DMS153 treated with DMSO at 0.1 percent for 48 hours (cell line): ENCODE measurements around the gene PHETA2.
A peak's percentile ranks its signal among the peaks of the same experiment; 100 is the strongest.
"Not testable (repeated sequence)": the region's sequence is repeated elsewhere in the genome, so short reads cannot be mapped to it uniquely, and the experiment has no call there.

Experiments
- DNase-seq: peaks from one replicate; lab custom pipeline; 2025; ENCODE audit not compliant: unreplicated experiment; lab: John Stamatoyannopoulos, UW

Gene PHETA2

DNA sequence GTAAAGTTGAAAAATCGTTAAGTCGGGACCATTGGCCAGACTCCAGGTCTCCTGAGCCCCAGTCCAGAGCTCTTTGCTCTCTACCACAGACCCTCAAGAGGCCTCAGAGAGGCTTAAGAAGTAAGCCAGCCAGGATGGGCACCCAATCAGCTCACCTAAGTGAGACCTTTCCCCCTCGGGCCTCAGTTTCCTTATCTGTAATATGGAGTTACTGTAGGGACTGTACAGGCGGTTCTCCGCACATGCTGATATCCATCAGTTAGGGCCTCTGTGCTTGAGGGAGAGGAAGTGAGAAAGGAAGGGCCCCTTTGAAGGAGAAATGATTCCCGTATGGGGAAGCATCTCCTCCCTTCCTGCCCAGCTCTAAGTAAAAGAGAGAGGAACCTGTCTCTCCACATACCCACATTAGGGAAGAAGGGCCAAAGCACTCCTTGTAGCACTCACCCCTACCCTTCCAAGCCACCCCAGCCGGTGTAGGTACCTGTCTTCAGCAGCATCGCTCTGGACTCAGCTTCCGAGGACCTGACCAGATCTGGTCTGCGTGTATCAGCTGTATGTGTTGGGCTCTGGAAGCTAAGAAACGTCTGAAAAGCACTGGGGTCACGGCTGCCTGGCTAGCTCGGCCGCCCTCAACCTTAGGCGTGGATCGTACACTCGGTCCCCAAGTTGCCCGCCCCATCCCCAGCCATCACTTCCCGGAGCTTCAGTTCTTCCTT, 4.1 kb upstream of the PHETA2 start:
- DNase-seq = no peak

GRCh38 chr22:42070517-42071422, 3.3 kb upstream of the PHETA2 start, which contains the start of gene NAGA:
Gene NAGA (minus strand): TSS chr22:42070812. CDS start chr22:42070297, 515 bp downstream.
- DNase-seq = peak; percentile 92

- DNase-seq = not testable (repeated sequence)
Observed at GRCh38 chr22:42071508-42071907, 2.5 kb upstream of the PHETA2 start.

GRCh38 chr22:42072606-42073330, 1.3 kb upstream of the PHETA2 start:
- no peak for DNase-seq

- no peak for DNase-seq
Observed at GRCh38 chr22:42073621-42074041, 417 bp upstream of the PHETA2 start.

DNA sequence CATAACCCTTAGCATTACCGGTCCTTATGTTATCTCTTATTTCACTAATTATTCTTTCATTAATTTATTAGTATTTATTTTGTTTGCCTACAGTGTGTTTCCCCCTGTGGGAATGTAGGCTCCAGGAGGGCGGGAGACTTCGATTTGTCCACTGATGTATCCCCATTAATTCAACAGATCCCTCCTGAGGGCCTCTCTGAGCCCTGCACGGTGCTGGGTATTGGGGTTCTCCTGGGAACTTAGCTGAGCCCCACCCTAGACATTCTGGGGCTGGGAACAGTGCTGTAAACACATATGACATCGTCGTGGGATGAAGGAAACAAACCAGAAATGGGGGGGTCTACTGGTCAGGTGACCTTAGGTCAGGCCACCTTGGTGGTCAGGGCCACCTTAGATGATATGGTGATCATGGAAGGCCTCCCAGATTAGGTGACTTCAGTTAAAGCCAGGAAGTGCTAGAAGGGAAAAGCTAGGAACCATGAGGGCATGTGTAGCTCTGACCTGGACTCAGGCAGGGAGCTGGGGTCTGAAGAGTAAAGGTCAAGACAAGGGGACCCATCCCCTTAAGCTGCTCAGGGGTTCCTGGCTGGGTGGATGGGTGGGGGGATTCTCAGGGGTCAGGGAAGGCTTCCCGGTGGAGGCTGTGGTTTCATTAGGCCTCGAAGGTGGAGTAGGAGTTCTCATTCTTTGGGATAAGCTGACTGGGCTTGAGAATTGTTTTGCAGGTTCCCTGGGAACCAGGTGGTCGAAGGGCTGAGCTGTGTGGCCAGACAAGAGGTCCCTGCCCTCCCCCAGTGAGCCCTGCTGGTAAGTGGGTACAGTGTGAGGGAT, 1.0 kb downstream of the PHETA2 start:
- no peak for DNase-seq

DNA sequence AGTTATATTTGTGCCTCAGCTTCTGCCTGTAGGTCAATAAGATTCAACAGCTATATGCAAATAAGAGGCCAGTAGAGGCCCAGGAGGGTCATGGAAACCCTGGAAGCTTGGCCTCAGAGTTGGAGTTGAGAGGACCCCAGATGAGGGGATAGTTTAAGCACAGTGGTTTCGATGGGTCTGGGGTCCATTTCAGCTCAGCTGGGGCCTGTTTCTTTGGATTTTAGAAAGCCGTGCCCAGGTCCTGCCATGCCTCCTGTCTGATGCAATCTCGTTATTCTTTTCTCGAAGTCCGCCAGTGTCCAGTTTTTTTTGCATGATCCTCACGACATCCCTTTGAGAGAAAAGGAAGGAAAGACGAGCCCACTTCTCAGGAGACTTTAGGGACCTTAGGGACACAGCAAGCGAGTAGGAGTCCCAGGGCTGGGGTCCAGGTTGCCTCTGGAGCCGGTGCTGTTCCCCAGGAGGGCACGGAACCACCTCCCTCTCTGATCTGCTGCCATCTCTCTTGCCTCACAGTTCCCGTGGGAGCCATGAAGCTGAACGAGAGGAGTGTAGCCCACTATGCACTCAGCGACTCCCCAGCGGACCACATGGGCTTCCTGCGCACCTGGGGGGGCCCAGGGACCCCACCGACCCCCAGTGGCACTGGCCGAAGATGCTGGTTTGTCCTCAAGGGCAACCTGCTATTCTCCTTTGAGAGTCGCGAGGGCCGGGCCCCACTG, 2.9 kb downstream of the PHETA2 start:
- no peak for DNase-seq

GRCh38 chr22:42077486-42078125, 3.6 kb downstream of the PHETA2 start:
- DNase-seq = no peak

- no peak for DNase-seq
Observed at GRCh38 chr22:42078469-42079318, 4.6 kb downstream of the PHETA2 start.

GRCh38 chr22:42079319-42080251, 5.5 kb downstream of the PHETA2 start, which contains the start of gene SMDT1:
Gene SMDT1 (plus strand): TSS chr22:42079700. CDS start chr22:42079769, 69 bp downstream.
- DNase-seq = peak; percentile 90

DNA sequence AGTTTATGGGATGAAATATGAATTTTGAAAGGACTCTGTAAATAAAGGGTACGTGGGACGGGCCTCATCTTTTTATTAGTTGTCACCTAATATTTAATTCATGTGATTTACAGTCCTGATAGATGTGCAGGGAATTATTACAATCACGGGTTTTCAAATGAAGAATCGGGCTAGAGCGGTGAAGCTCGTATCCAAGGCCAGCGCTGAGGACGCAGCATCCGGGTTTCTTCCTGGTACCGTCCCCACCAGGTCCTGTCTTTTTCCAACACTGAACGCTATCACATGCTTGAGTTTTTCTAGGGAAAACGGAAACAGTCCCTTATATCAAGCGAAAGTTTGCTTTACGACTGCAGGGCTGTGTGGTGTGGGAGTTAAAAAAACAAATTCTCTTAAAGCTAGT, 6.2 kb downstream of the PHETA2 start:
- DNase-seq = peak; percentile 39

DNA sequence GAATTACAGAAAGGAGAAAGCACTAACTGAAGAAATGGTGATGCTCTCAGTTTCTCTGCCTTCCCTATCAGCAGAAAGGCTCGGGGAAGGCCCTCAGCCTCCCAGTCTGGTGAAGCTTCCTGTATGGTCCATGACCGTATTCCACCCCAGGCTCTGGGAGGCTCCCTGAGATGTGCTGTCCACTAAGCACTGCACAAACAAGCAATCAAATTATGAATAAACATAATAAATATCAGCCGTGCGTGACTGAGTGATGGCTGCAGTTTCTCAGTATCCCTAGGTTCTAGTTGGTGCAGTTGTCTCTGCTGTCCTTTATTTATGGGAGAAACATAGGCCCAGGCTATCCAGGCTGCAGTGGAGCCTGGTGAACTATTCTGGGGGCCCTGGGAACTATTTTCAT, 9.1 kb downstream of the PHETA2 start:
- no peak for DNase-seq

- DNase-seq = no peak
Observed at GRCh38 chr22:42084874-42085273, 10.8 kb downstream of the PHETA2 start.

DNA sequence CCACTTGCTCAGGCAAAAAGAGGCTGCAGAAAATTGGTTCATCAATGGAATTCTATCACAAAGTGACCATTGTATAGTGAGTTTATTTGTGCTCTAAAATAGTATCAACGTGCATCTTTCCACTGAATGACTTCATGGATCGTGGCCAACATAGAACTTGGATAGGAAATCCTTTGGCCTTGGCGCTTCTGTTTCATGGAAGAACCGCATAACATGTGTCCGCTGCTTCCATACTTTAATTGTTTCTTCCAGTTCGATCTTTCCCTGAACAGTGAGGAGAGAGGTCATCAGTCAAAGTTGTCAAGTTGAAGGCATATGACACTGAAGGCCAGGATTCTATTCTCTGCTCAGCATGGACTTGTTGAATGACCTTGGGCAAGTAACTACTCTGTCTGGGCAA, 12.0 kb downstream of the PHETA2 start:
- DNase-seq = no peak

DNA sequence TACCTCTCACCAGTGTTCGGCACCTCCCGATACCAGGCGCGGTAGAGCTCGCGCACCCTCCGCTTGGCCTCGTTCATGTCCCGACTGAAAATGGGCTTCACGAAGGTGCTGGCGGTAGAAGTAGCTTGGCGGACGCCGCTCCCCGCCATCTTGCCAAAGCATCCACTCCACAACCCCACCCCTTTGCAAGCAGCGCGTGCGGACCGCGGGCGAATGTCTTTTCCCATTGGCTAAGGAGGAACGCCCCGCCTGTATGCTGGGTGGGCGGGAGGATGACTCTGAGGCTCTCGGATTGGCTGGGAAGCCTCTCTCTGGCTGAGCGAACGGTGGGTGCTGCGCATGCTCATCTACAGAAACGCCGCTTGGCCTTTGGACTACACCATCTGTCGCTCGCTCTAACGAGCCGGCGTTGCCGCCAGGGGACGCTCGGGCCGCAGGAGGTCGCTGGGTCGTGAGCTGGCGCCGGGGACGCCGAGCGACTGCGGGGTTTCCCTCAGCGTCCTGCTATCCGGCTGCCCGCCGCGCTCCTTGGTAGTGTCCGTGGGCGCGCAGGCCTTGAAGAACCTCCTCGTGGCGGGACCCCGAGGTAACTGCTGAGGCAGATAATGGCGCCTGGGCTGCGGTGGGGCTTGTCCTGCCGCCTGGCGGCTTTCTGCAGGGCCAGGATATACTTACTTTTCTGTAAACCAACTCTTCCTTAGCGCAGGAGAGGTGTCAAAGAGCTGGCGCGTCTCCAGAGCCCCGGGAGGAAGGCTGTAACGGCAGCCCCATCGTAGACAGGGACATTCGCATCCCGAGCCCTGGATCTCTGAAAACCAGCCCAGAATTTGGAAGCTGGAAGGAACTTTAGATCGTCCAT, 16.8 kb downstream of the PHETA2 start, which contains the start of gene NDUFA6:
NDUFA6 (minus strand) TSS at position 177 of the 859 bp plus-strand sequence; CDS start at position 149, 28 bp downstream.
- DNase-seq = peak; percentile 98

- DNase-seq = no peak
Observed at GRCh38 chr22:42091455-42091782, 17.4 kb downstream of the PHETA2 start.
